Measurements from ENCODE around the gene RORC.
A peak's percentile ranks its signal among the peaks of the same experiment; 100 is the strongest.

Gene RORC

GRCh38 chr1:151820940-151821339, 10.7 kb downstream of the RORC start:
- H3F3A ChIP-seq (ENCODE audit: insufficient read depth, low read length), result no peaks in the 10 kb centered on the region
- no peak overlapping the region for H3K27ac ChIP-seq (ENCODE audit: low read length)
- no peaks in the 10 kb centered on the region for H3K36me3 ChIP-seq (replicated peaks; ENCODE audit: insufficient read depth, low read length)
- H3K4me1 ChIP-seq (ENCODE audit: low read length), result peaks cover 38% of the 10 kb centered on the region
- H3K9me3 ChIP-seq (replicated peaks; ENCODE audit: insufficient read depth, low read length), result no peaks in the 10 kb centered on the region
- H3K9ac ChIP-seq (ENCODE audit: low read length), result no peak overlapping the region
- no peaks in the 10 kb centered on the region for H4K20me1 ChIP-seq (ENCODE audit: insufficient read depth, low read length)
- H2AFZ ChIP-seq (ENCODE audit: low read length), result peak overlapping the region; percentile 7; the same call in 1 of the 2 replicates
- no peak overlapping the region for H3K4me2 ChIP-seq (ENCODE audit: low read depth, low read length)
- no peaks in the 10 kb centered on the region for H3K9me2 ChIP-seq (replicated peaks; ENCODE audit: insufficient read depth, low read length)
- TF ChIP-seq EZH2phosphoT487 (IDR thresholded peaks at IDR 0.05; ENCODE audit: low read length) (no peak), EZH2 (optimal IDR thresholded peaks at IDR 0.05; ENCODE audit: low read depth, low read length) (no peak), CTCF (IDR thresholded peaks at IDR 0.05; ENCODE audit: low read length) (no peak)
- H3K4me3 ChIP-seq (ENCODE audit: low read length), result no peak overlapping the region
- no peaks in the 10 kb centered on the region for H3K27me3 ChIP-seq (replicated peaks; ENCODE audit: insufficient read depth, low read length)
- DNase-seq, result peak; percentile 52
- H3K79me2 ChIP-seq (ENCODE audit: low read length), result no peaks in the 10 kb centered on the region

DNA sequence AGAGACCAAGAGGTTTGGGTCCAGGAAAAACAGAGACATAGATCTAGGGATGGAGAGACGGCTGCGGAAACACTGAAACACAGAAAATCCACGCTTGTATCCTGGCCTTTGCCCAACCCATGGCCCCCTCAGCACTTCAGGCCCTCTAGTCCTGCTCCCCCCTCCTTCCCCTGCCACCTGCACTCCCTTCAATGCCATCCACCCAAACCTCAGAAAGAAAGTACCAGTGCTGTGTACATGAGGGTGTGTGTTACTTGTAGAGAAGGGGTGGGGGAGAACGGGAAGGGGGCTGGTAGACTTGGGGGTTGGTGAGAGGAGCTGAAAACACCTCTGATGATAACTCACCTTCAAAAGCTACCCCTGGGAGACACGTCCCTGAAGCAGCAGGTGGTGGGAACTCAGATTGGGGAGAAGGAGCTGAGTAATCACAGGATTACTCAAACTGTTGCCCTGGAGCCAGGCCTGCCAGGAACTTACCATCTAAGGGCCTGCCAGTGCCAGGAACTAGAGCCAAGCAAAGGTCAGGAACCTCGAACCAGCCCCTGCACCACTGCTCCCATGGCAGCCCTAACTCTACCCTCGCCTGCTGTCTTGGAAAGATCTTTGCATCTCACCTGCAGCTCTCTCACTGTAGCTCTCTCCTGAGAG, 11.5 kb downstream of the RORC start:
- no peaks in the 10 kb centered on the region for H3K27me3 ChIP-seq (replicated peaks; ENCODE audit: insufficient read depth, low read length)
- no peak overlapping the region for H3K4me3 ChIP-seq (ENCODE audit: low read length)
- H3K4me2 ChIP-seq (ENCODE audit: low read depth, low read length), result no peak overlapping the region
- no peak overlapping the region for H2AFZ ChIP-seq (ENCODE audit: low read length)
- H3F3A ChIP-seq (ENCODE audit: insufficient read depth, low read length), result no peaks in the 10 kb centered on the region; the same call in 1 of the 2 replicates
- peaks cover 46% of the 10 kb centered on the region for H3K4me1 ChIP-seq (ENCODE audit: low read length)
- H4K20me1 ChIP-seq (ENCODE audit: insufficient read depth, low read length), result no peaks in the 10 kb centered on the region
- no peaks in the 10 kb centered on the region for H3K79me2 ChIP-seq (ENCODE audit: low read length)
- no peak for DNase-seq
- no peaks in the 10 kb centered on the region for H3K36me3 ChIP-seq (replicated peaks; ENCODE audit: insufficient read depth, low read length)
- no peaks in the 10 kb centered on the region for H3K9me2 ChIP-seq (replicated peaks; ENCODE audit: insufficient read depth, low read length)
- TF ChIP-seq EZH2 (optimal IDR thresholded peaks at IDR 0.05; ENCODE audit: low read depth, low read length), result no peak
- H3K27ac ChIP-seq (ENCODE audit: low read length), result no peak overlapping the region
- H3K9me3 ChIP-seq (replicated peaks; ENCODE audit: insufficient read depth, low read length), result no peaks in the 10 kb centered on the region
- H3K9ac ChIP-seq (ENCODE audit: low read length), result no peak overlapping the region

GRCh38 chr1:151819227-151819835, 12.3 kb downstream of the RORC start:
- no peaks in the 10 kb centered on the region for H3K9me3 ChIP-seq (replicated peaks; ENCODE audit: insufficient read depth, low read length)
- H3K27ac ChIP-seq (ENCODE audit: low read length), result no peak overlapping the region
- H3K4me1 ChIP-seq (ENCODE audit: low read length), result peaks cover 54% of the 10 kb centered on the region
- no peaks in the 10 kb centered on the region for H3K9me2 ChIP-seq (replicated peaks; ENCODE audit: insufficient read depth, low read length)
- H2AFZ ChIP-seq (ENCODE audit: low read length), result no peak overlapping the region
- TF ChIP-seq EZH2phosphoT487 (IDR thresholded peaks at IDR 0.05; ENCODE audit: low read length) (no peak), EZH2 (optimal IDR thresholded peaks at IDR 0.05; ENCODE audit: low read depth, low read length) (no peak), CTCF (IDR thresholded peaks at IDR 0.05; ENCODE audit: low read length) (no peak)
- H4K20me1 ChIP-seq (ENCODE audit: insufficient read depth, low read length), result no peaks in the 10 kb centered on the region
- DNase-seq, result no peak
- H3F3A ChIP-seq (ENCODE audit: insufficient read depth, low read length), result no peaks in the 10 kb centered on the region; the same call in 1 of the 2 replicates
- H3K36me3 ChIP-seq (replicated peaks; ENCODE audit: insufficient read depth, low read length), result no peaks in the 10 kb centered on the region
- no peak overlapping the region for H3K4me2 ChIP-seq (ENCODE audit: low read depth, low read length)
- H3K79me2 ChIP-seq (ENCODE audit: low read length), result no peaks in the 10 kb centered on the region
- no peak overlapping the region for H3K9ac ChIP-seq (ENCODE audit: low read length)
- no peaks in the 10 kb centered on the region for H3K27me3 ChIP-seq (replicated peaks; ENCODE audit: insufficient read depth, low read length)
- H3K4me3 ChIP-seq (ENCODE audit: low read length), result no peak overlapping the region

GRCh38 chr1:151817353-151817730, 14.3 kb downstream of the RORC start:
- no peaks in the 10 kb centered on the region for H3K9me2 ChIP-seq (replicated peaks; ENCODE audit: insufficient read depth, low read length)
- no peak overlapping the region for H3K9ac ChIP-seq (ENCODE audit: low read length)
- H3K4me2 ChIP-seq (ENCODE audit: low read depth, low read length), result no peak overlapping the region
- H3K27me3 ChIP-seq (replicated peaks; ENCODE audit: insufficient read depth, low read length), result no peaks in the 10 kb centered on the region
- no peaks in the 10 kb centered on the region for H3K79me2 ChIP-seq (ENCODE audit: low read length)
- no peak overlapping the region for H2AFZ ChIP-seq (ENCODE audit: low read length)
- H3K4me3 ChIP-seq (ENCODE audit: low read length), result no peak overlapping the region
- no peak for TF ChIP-seq CTCF (IDR thresholded peaks at IDR 0.05; ENCODE audit: low read length)
- no peak for TF ChIP-seq EZH2 (optimal IDR thresholded peaks at IDR 0.05; ENCODE audit: low read depth, low read length)
- no peak for TF ChIP-seq EZH2phosphoT487 (IDR thresholded peaks at IDR 0.05; ENCODE audit: low read length)
- H3K27ac ChIP-seq (ENCODE audit: low read length), result no peak overlapping the region
- no peaks in the 10 kb centered on the region; the same call in 1 of the 2 replicates for H3F3A ChIP-seq (ENCODE audit: insufficient read depth, low read length)
- H3K36me3 ChIP-seq (replicated peaks; ENCODE audit: insufficient read depth, low read length), result no peaks in the 10 kb centered on the region
- no peak for DNase-seq
- H3K4me1 ChIP-seq (ENCODE audit: low read length), result peaks cover 54% of the 10 kb centered on the region
- H3K9me3 ChIP-seq (replicated peaks; ENCODE audit: insufficient read depth, low read length), result no peaks in the 10 kb centered on the region
- no peaks in the 10 kb centered on the region for H4K20me1 ChIP-seq (ENCODE audit: insufficient read depth, low read length)

Data from MM.1S (cell line).